ENCODE data around the gene CPNE9. TPM values are rescaled to one million over a fixed set of nuclear protein-coding genes. Genes with fewer than 3 reads are reported as not detected.

CPNE9 gene
- total and polyA plus RNA-seq, 12 donors, result 0.46 TPM; not detected in 11

DNA sequence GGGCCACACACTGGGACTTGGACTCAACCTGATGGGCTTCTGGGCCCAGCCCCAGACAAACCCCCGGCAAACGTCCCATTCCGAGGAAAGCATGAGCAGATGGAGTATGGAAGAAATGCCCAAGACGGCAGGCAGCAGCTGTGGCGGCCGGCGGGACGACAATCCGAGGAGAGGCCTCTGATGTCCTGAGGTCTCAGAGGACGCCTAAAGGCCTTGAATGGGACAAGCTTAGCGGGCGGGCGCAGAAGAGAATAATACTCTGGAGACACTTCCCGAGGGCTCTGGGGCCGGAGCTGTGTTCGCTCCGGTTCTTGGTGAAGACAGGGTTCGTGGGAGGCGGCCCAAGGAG is 45.6 kb downstream of the CPNE9 start:
- H3K4me1 ChIP-seq, result peaks cover 0 to 31% (median 24%) of the 10 kb centered on the region in 9 donors
- no peaks in the 10 kb centered on the region for H3K9me3 ChIP-seq
- no peaks in the 10 kb centered on the region for H3K27me3 ChIP-seq
- peak in 4 of 8 donors; percentile 0 to 55 (median 24) for ATAC-seq
- peak overlapping the region; percentile 54 to 80 (median 66) for H3K4me3 ChIP-seq
- H3K36me3 ChIP-seq, result peaks cover 0 to 77% (median 45%) of the 10 kb centered on the region in 9 donors
- TF ChIP-seq, protein P1, sequence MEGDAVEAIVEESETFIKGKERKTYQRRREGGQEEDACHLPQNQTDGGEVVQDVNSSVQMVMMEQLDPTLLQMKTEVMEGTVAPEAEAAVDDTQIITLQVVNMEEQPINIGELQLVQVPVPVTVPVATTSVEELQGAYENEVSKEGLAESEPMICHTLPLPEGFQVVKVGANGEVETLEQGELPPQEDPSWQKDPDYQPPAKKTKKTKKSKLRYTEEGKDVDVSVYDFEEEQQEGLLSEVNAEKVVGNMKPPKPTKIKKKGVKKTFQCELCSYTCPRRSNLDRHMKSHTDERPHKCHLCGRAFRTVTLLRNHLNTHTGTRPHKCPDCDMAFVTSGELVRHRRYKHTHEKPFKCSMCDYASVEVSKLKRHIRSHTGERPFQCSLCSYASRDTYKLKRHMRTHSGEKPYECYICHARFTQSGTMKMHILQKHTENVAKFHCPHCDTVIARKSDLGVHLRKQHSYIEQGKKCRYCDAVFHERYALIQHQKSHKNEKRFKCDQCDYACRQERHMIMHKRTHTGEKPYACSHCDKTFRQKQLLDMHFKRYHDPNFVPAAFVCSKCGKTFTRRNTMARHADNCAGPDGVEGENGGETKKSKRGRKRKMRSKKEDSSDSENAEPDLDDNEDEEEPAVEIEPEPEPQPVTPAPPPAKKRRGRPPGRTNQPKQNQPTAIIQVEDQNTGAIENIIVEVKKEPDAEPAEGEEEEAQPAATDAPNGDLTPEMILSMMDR (IDR thresholded peaks at IDR 0.05), result no peak
- 3 to 4% methylated on average over 19 of the region's 19 CpGs for WGBS, 2 donors
- peak overlapping the region; percentile 70 to 95 (median 91) for H3K27ac ChIP-seq
- DNase-seq, result no peak
- intact Hi-C loops (cut with DNase I), result loop anchor here in 3 of 10 donors (1.0 to 10.0 kb wide), 4 partner anchors 18 to 244 kb away; partner anchors contain the start of genes BRPF1 (in 2 of the 3), ARPC4 (in 1 of the 3) and TADA3 (in 1 of the 3)

DNA sequence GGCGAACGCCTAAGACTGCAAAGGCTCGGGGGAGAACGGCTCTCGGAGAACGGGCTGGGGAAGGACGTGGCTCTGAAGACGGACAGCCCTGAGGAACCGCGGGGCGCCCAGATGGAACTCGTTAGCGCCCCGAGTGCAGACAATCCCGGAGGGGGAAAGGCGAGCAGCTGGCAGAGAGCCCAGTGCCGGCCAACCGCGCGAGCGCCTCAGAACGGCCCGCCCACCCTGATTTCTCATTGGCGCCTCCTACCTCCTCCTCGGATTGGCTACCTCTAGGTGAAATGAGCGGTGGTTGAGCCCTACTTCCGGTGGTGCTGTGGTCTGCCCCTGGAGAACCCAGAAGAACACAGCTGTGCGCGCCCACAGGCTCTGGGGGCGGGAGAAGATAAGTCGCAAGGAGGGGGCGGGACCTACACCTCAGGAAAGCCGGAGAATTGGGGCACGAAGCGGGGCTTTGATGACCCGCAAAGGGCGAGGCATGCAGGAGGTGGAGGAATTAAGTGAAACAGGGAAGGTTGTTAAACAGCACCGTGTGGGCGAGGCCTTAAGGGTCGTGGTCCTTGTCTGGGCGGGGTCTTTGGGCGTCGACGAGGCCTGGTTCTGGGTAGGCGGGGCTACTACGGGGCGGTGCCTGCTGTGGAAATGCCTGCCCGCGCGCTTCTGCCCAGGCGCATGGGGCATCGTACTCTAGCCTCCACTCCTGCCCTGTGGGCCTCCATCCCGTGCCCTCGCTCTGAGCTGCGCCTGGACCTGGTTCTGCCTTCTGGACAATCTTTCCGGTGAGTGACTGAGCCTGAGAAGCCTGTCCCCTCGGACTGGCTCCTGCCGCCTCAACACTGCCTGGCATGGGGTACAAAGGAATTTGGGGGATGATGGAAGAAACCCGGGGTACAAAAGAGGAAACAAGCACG is 46.3 kb downstream of the CPNE9 start, which contains the start of gene OGG1:
OGG1 (plus strand) TSS at position 308 of the 911 bp plus-strand sequence; CDS start at position 643, 335 bp downstream.
- intact Hi-C loops (cut with DNase I), result loop anchor here in 5 of 10 donors (1.0 to 10.0 kb wide), 5 partner anchors 19 to 245 kb away; partner anchors contain the start of genes ARPC4 (in 3 of the 5), TADA3 (in 3 of the 5) and BRPF1 (in 2 of the 5)
- TF ChIP-seq, protein P1 (IDR thresholded peaks at IDR 0.05), result peak in 4 of 9 donors; percentile 7 to 34 (median 20)
- ATAC-seq (peak; percentile 97 to 99 (median 98)), DNase-seq (peak; percentile 98)
- Histone ChIP-seq H3K27ac (peak within 1 kb of the TSS; percentile 70 to 95 (median 91)), H3K4me3 (peak within 1 kb of the TSS; percentile 54 to 80 (median 66)), H3K36me3 (peaks cover 0 to 74% (median 39%) of the 10 kb centered on the region in 9 donors), H3K27me3 (no peaks in the 10 kb centered on the region), H3K4me1 (peaks cover 2 to 37% (median 30%) of the 10 kb centered on the region in 9 donors), H3K9me3 (no peaks in the 10 kb centered on the region)
- WGBS, 2 donors, result 0% methylated on average over 60 of the region's 60 CpGs

DNA sequence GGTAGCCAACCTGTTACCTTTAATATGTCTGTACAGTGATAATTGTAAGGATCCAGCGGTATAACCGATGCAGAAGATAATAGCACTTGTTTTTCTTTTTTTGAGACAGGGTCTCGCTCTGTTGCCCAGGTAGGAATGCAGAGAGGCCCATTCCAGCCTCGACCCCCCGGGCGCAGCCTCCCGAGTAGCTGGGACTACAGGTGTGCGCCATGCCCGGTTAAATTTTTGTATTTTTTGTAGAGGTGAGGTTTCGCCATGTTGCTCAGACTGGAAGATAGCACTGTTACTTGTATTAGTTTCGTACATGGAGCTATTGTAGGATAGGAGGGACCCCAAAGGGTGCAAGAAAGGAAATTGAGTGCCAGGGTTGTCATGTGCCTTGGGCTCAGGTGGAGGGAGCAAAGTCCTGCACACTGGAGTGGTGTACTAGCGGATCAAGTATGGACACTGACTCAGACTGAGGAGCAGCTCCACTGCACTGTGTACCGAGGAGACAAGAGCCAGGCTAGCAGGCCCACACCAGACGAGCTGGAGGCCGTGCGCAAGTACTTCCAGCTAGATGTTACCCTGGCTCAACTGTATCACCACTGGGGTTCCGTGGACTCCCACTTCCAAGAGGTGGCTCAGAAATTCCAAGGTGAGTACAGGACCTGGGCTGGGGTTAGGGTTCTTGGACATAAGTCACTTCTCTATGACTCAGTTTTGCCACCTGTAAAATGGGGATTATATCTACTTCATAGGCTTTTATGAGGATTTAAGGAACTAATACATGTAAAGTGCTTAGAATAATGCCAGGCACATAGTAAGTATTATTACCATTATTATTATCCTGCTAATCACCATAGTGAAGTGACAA is 47.2 kb downstream of the CPNE9 start:
- peaks cover 2 to 46% (median 37%) of the 10 kb centered on the region in 9 donors for H3K4me1 ChIP-seq
- H3K4me3 ChIP-seq, result peak overlapping the region; percentile 54 to 80 (median 66)
- WGBS, 2 donors, result 46 to 49% methylated on average over 17 of the region's 17 CpGs
- H3K27me3 ChIP-seq, result no peaks in the 10 kb centered on the region
- H3K27ac ChIP-seq, result peak overlapping the region; percentile 70 to 95 (median 91)
- intact Hi-C loops (cut with DNase I), result loop anchor here in 2 of 10 donors (5.0 kb wide), 1 partner anchor 42 kb away; the partner anchor contains the start of genes ARPC4 (in 2 of the 2) and TADA3 (in 2 of the 2)
- no peak for ATAC-seq
- TF ChIP-seq, protein P1 (IDR thresholded peaks at IDR 0.05), result no peak
- no peaks in the 10 kb centered on the region for H3K9me3 ChIP-seq
- H3K36me3 ChIP-seq, result peaks cover 0 to 73% (median 30%) of the 10 kb centered on the region in 9 donors
- DNase-seq, result no peak

All from heart right ventricle (tissue), 16 donors.